Heart right ventricle (tissue), 16 donors: ENCODE data around the gene OR5K1. TPM values are rescaled to one million over a fixed set of nuclear protein-coding genes. Genes with fewer than 3 reads are reported as not detected.

Source experiments
- ATAC-seq, 8 donors: fragments of 200-7000 bp; cut with Tn5 transposase; one replicate each; pipeline ENCODE4 v1.9.1; 2020; ENCODE audit warnings: mild to moderate bottlenecking in 8 of 8, moderate library complexity in 8 of 8, moderate number of reproducible peaks in 1 of 8
- DNase-seq, 2 donors: peaks; one replicate each; pipeline ENCODE4 v3.0.0-alpha.2; 2020
- H3K27ac ChIP-seq, 10 donors: fragments of 200-600 bp; sonication (generic) in 2 of 10; one replicate each; pipeline versions ENCODE4 v1.5.0 to v1.8.0; 2020 to 2022; ENCODE audit warnings: mild to moderate bottlenecking in 3 of 10
- H3K27me3 ChIP-seq, 7 donors: fragments of 200-600 bp; one replicate each; pipeline ENCODE4 v1.8.0; 2021 to 2022; ENCODE audit warnings: mild to moderate bottlenecking in 2 of 7
- H3K36me3 ChIP-seq, 9 donors: fragments of 200-600 bp; sonication (generic) in 1 of 9; one replicate each; pipeline versions ENCODE4 v1.5.0 to v1.8.0; 2020 to 2022; ENCODE audit warnings: mild to moderate bottlenecking in 2 of 9
- H3K4me1 ChIP-seq, 9 donors: fragments of 200-600 bp; sonication (generic) in 1 of 9; one replicate each; pipeline versions ENCODE4 v1.5.0 to v1.8.0; 2020 to 2022; ENCODE audit warnings: mild to moderate bottlenecking in 4 of 9
- H3K4me3 ChIP-seq, 10 donors: fragments of 200-600 bp; sonication (generic) in 2 of 10; one replicate each; pipeline versions ENCODE4 v1.5.0 to v1.8.0; 2020 to 2022; ENCODE audit warnings: mild to moderate bottlenecking in 7 of 10, moderate library complexity in 2 of 10
- H3K9me3 ChIP-seq, 11 donors: fragments of 200-600 bp in 10 of 11; sonication (generic) in 2 of 11; one replicate each; pipeline versions ENCODE4 v1.5.0 to v1.8.0; 2013 to 2022; ENCODE audit warnings: mild to moderate bottlenecking in 2 of 11, control low read depth in 1 of 11, moderate library complexity in 1 of 11
- WGBS, 2 donors: extraction: QIAGEN DNeasy Blood & Tissue Kit; methylation state at CpG; one replicate each; pipeline ENCODE4 v1.1.7; 2013; ENCODE audit warnings: inconsistent platforms in 1 of 2; 5-methylcytosine and 5-hydroxymethylcytosine counted together
- intact Hi-C, 10 donors: fragments of 100-400 bp; cut with DNase I; formaldehyde crosslinking; loops; one replicate each; pipeline versions ENCODE4 v1.11.1 to v1.14.2; 2022
- polyA plus RNA-seq, 2 donors: library from polyadenylated mRNA; stranded (reverse); fragments of 200-250 nt; gene quantifications; one replicate each; pipeline ENCODE4 v1.2.3, GENCODE V29; 2013
- total RNA-seq, 10 donors: library from RNA; stranded (reverse); fragmentation: NEBNext Ultra II Directional in 3 of 10; extraction: Animal tissue kit (Norgen Biotek cat#: 25700) in 3 of 10; gene quantifications; one replicate each; pipeline versions ENCODE4 v1.2.1 to v1.2.4, GENCODE V29; 2021 to 2023
- TF ChIP-seq, protein P1 (sequence below), 9 donors: fragments of 200-600 bp; sonication (generic) in 2 of 9; IDR thresholded peaks; one replicate each; pipeline versions ENCODE4 v1.5.0 to v1.8.0; 2021 to 2022; ENCODE audit warnings: antibody characterized with exemption in 9 of 9, mild to moderate bottlenecking in 5 of 9, moderate library complexity in 1 of 9
- donor health status: Arrhythmogenic right ventricular cardiomyopathy.
- donor health status: ischemic (EF 13 %, LVEDD 7.1; RV severe dilation, severe dysfunction).
- donor health status: healthy with polysubstance abuse.
- donor health status: DM: no; HTN: yes; CAD: no.
- donor health status: DM: no; HTN: no; CAD: no.
- donor health status: ischemic (EF 25% LVEDD 6.9; RV normal size, moderate dysfunction).
- donor health status: ischemic (EF 25% LVEDD 5.7; RV mildly dilated, moderate dysfunction).
- donor health status: healthy.
- donor health status: DM: yes; HTN: yes; CAD: no.
- donor health status: Ischemic cardiomyopathy.
- donor health status: ischemic (EF 35%, LVEDD 5.7; RV mildly dilated, moderate dysfunction).
- donor health status: nonischemic (EF 11% LVEDD 7.7; RV severe dilation, severe dysfunction).
- donor health status: DM: yes; HTN: yes; CAD: no.
- donor health status: PGD.
- donor health status: ischemic (EF 29% LVEDD 5.4; RV normal size, mild dysfunction).
- donor health status: nonischemic (EF 23%, LVEDD 6.1; RV moderate dilation, normal function).

The OR5K1 gene
- total and polyA plus RNA-seq, 12 donors = not detected

- intact Hi-C loops = no loop called here
Observed at GRCh38 chr3:98440283-98440682, 22.7 kb upstream of the OR5K1 start.

DNA sequence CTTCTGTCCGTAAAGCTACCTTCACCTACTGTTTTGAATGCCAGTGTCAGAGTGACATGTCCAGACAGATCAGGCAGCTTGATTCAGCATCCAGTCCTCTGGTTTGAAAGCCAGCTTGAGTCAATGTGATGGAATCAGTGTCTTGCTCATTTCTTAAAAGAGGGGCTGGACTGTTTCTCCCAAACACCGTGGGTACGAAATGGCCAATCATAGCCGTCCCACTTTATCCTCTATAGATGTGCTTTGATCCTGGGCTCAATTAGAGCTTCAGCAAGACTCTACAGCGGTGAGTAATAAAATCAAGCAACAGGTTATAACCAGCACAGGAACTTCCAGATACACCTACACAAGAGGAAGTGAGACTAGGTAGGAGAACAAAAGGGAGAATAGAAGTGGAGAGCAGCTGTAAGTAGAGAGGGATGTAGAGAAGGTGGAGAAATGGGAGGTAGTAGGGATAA, 17.0 kb upstream of the OR5K1 start:
- no peak overlapping the region for H3K27ac ChIP-seq
- WGBS, 2 donors = 84 to 86% methylated on average over 5 of the region's 5 CpGs
- no peak for ATAC-seq
- no peak overlapping the region for H3K4me3 ChIP-seq
- H3K36me3 ChIP-seq = no peaks in the 10 kb centered on the region
- no peaks in the 10 kb centered on the region for H3K4me1 ChIP-seq
- no peaks in the 10 kb centered on the region for H3K9me3 ChIP-seq
- H3K27me3 ChIP-seq = no peaks in the 10 kb centered on the region
- TF ChIP-seq, protein P1, sequence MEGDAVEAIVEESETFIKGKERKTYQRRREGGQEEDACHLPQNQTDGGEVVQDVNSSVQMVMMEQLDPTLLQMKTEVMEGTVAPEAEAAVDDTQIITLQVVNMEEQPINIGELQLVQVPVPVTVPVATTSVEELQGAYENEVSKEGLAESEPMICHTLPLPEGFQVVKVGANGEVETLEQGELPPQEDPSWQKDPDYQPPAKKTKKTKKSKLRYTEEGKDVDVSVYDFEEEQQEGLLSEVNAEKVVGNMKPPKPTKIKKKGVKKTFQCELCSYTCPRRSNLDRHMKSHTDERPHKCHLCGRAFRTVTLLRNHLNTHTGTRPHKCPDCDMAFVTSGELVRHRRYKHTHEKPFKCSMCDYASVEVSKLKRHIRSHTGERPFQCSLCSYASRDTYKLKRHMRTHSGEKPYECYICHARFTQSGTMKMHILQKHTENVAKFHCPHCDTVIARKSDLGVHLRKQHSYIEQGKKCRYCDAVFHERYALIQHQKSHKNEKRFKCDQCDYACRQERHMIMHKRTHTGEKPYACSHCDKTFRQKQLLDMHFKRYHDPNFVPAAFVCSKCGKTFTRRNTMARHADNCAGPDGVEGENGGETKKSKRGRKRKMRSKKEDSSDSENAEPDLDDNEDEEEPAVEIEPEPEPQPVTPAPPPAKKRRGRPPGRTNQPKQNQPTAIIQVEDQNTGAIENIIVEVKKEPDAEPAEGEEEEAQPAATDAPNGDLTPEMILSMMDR (IDR thresholded peaks at IDR 0.05) = no peak
- intact Hi-C loops = no loop called here
- no peak for DNase-seq

More at GRCh38 chr3:98440283-98440682, 22.7 kb upstream of the OR5K1 start:
- no peak for DNase-seq
- H3K4me1 ChIP-seq = no peaks in the 10 kb centered on the region
- H3K36me3 ChIP-seq = no peaks in the 10 kb centered on the region
- no peak overlapping the region for H3K27ac ChIP-seq
- H3K27me3 ChIP-seq = no peaks in the 10 kb centered on the region
- no peak for ATAC-seq
- no peak overlapping the region for H3K4me3 ChIP-seq
- TF ChIP-seq, protein P1 (IDR thresholded peaks at IDR 0.05) = no peak
- H3K9me3 ChIP-seq = no peaks in the 10 kb centered on the region

DNA sequence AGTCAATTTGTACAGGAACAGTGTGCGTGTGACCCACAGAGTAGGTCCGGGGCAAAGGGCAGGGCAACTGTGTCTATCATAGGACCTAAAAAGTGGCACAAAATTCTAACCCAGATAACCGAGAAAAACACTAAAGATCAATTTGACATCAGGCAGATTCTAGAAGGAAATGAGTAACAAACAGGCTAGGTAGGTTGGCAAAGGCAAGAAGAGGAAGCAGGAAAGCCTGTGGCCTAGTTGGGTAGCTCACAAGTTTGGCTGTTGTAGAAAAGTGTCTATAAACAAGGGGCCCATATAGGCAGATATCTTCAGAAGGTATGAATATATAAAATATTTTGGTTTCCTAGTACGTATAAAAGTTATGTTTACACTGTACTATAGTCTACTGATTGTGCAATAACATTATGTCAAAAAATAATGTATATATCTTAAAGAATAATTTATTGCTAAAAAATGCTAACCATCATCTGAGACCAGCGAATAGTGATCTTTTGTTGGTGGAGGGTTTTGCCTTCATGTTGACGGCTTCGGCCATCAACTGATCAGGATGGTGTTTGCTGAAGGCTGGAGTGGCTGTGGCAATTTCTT, 13.3 kb upstream of the OR5K1 start:
- no peaks in the 10 kb centered on the region for H3K4me1 ChIP-seq
- no peaks in the 10 kb centered on the region for H3K9me3 ChIP-seq
- WGBS, 2 donors = 91 to 92% methylated on average over 7 of the region's 7 CpGs
- TF ChIP-seq, protein P1 (IDR thresholded peaks at IDR 0.05) = no peak
- H3K4me3 ChIP-seq = no peak overlapping the region
- no peak for ATAC-seq
- no peak overlapping the region for H3K27ac ChIP-seq
- intact Hi-C loops = no loop called here
- no peak for DNase-seq
- no peaks in the 10 kb centered on the region for H3K36me3 ChIP-seq
- H3K27me3 ChIP-seq = no peaks in the 10 kb centered on the region

DNA sequence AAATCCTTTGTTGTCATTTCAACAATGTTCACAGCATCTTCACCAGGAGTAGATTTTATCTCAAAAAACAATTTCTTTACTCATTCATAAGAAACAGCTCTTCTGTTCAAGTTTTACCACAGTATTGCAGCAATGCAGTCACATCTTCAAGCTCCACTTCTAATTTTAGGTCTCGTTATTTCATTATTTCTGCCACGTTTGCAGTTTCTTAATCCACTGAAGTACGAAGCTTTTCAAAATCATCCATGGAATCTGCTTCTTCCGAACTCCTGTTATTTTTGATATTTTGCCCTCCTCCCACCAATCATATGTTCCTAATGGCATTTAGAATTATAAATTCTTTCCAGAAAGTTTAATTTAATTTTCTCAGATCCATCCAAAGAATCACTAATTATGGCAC, 12.6 kb upstream of the OR5K1 start:
- H3K27me3 ChIP-seq = no peaks in the 10 kb centered on the region
- 82 to 84% methylated on average over 4 of the region's 4 CpGs for WGBS, 2 donors
- no peaks in the 10 kb centered on the region for H3K9me3 ChIP-seq
- H3K4me1 ChIP-seq = no peaks in the 10 kb centered on the region
- H3K4me3 ChIP-seq = no peak overlapping the region
- TF ChIP-seq, protein P1 (IDR thresholded peaks at IDR 0.05) = no peak
- intact Hi-C loops = no loop called here
- DNase-seq = no peak
- H3K36me3 ChIP-seq = no peaks in the 10 kb centered on the region
- no peak overlapping the region for H3K27ac ChIP-seq
- no peak for ATAC-seq
